GM12891 (cell line): Measurements from ENCODE around the gene KCNIP1.

ENCODE experiments used
- PAX5 ChIP-seq: IDR thresholded peaks from 2 replicates; pipeline ENCODE4 v1.6.1; 2011; ENCODE audit warnings: low read length, moderate library complexity, mild to moderate bottlenecking; ENCODE audit not compliant: insufficient read depth, severe bottlenecking
- POLR2AphosphoS5 ChIP-seq: IDR thresholded peaks from 2 replicates; pipeline ENCODE4 v1.6.1; 2011; ENCODE audit warnings: low read depth, low read length, control low read depth
- TAF1 ChIP-seq: IDR thresholded peaks from 2 replicates; pipeline ENCODE4 v1.6.1; 2011; ENCODE audit warnings: low read depth, low read length, control low read depth

GRCh38 chr5:170736966-170737365 is 233.1 kb downstream of the KCNIP1 start:
- no peak for TF ChIP-seq TAF1
- no peak for TF ChIP-seq PAX5
- no peak for TF ChIP-seq POLR2AphosphoS5
